ENCODE measurements around the gene ELMOD1.

The ELMOD1 gene

GRCh38 chr11:107678632-107678971, 87.7 kb downstream of the ELMOD1 start:
- no peak overlapping the region for H3K27ac ChIP-seq (replicated peaks)
- DNase-seq (ENCODE audit: low read depth in 1 of 2, low spot score in 1 of 2), result no peak
- TF ChIP-seq REST (IDR thresholded peaks at IDR 0.05; ENCODE audit: insufficient replicate concordance, low read depth), result no peak
- TF ChIP-seq, protein P1, sequence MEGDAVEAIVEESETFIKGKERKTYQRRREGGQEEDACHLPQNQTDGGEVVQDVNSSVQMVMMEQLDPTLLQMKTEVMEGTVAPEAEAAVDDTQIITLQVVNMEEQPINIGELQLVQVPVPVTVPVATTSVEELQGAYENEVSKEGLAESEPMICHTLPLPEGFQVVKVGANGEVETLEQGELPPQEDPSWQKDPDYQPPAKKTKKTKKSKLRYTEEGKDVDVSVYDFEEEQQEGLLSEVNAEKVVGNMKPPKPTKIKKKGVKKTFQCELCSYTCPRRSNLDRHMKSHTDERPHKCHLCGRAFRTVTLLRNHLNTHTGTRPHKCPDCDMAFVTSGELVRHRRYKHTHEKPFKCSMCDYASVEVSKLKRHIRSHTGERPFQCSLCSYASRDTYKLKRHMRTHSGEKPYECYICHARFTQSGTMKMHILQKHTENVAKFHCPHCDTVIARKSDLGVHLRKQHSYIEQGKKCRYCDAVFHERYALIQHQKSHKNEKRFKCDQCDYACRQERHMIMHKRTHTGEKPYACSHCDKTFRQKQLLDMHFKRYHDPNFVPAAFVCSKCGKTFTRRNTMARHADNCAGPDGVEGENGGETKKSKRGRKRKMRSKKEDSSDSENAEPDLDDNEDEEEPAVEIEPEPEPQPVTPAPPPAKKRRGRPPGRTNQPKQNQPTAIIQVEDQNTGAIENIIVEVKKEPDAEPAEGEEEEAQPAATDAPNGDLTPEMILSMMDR (IDR thresholded peaks at IDR 0.05; ENCODE audit: insufficient read depth, low read length), result no peak
- no peak for TF ChIP-seq POLR2AphosphoS5 (IDR thresholded peaks at IDR 0.05; ENCODE audit: low read depth)
- TF ChIP-seq SPI1 (IDR thresholded peaks at IDR 0.05; ENCODE audit: borderline replicate concordance, low read depth), result no peak
- TF ChIP-seq GABPA (IDR thresholded peaks at IDR 0.05; ENCODE audit: low read depth), result no peak
- H3K27me3 ChIP-seq (ENCODE audit: insufficient read depth, poor library complexity, severe bottlenecking), result no peaks in the 10 kb centered on the region
- no peak overlapping the region for H3K4me3 ChIP-seq (replicated peaks; ENCODE audit: insufficient read depth, low read length)

DNA sequence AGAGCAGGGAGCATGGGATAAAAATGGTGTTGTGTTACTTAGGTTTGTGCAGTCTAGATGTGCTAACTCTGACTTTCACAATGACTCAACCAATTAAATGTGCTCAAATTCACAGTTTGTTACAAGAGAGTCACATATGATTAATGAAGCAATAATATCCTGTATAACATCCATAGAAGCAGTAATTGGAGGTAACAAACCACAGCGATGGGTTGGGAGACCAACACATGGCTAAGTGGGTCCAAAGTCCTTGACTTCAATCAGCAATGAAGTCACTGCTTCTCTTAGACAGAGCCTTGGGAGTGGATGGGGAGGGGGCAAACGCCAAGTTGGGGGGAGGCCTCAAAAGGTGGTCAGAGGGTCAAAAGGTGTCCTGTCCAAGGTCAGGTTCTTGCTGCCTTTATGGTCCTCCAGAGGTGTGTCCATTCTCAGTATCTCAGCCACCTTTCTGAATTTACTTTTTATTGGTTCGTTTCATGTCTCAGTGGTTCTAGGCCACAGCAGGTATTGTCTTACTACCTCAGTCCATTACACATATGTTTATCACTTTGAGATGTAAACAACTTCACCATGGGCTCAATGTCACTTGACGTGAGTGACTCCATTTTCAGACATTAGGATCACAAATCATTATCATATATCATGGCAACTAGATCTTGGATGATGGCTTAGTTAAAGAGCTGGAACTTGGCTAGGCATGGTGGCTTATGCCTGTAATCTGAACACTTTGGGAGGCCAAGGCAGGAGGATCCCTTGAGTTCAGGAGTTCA, 88.5 kb downstream of the ELMOD1 start:
- H3K27me3 ChIP-seq (ENCODE audit: insufficient read depth, poor library complexity, severe bottlenecking), result no peaks in the 10 kb centered on the region
- no peak for DNase-seq (ENCODE audit: low read depth in 1 of 2, low spot score in 1 of 2)

GRCh38 chr11:107682171-107682570, 91.2 kb downstream of the ELMOD1 start:
- DNase-seq (ENCODE audit: low read depth in 1 of 2, low spot score in 1 of 2), result no peak
- TF ChIP-seq GABPA (IDR thresholded peaks at IDR 0.05; ENCODE audit: low read depth) (no peak), SPI1 (IDR thresholded peaks at IDR 0.05; ENCODE audit: borderline replicate concordance, low read depth) (peak; percentile 30; the same call in 1 of the 2 replicates)
- H3K27ac ChIP-seq (replicated peaks), result no peak overlapping the region
- H3K27me3 ChIP-seq (ENCODE audit: insufficient read depth, poor library complexity, severe bottlenecking), result no peaks in the 10 kb centered on the region
- H3K4me3 ChIP-seq (replicated peaks; ENCODE audit: insufficient read depth, low read length), result no peak overlapping the region

More for the DNA sequence above, 88.5 kb downstream of the ELMOD1 start:
- Histone ChIP-seq H3K27ac (replicated peaks) (no peak overlapping the region), H3K4me3 (replicated peaks; ENCODE audit: insufficient read depth, low read length) (no peak overlapping the region)
- no peak for TF ChIP-seq SPI1 (IDR thresholded peaks at IDR 0.05; ENCODE audit: borderline replicate concordance, low read depth)

DNA sequence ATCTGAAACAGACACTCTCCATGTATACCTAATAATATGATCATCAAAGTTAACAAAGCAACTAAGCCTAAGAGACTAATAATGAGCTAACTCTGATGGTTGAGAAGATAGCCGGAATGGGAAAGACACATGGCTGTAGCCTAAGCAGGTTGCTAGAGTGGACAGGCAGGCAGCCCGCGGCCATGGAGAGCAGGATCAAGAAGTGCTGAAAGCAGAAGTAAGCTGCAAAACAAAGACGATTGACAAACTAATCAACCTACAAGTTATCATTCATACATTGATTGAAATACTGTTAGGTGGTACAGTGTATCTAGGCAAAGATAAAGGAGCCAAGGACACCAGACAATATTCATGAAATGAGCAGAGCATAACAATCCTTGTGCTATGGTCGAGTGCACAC, 91.6 kb downstream of the ELMOD1 start:
- Histone ChIP-seq H3K27ac (replicated peaks) (no peak overlapping the region), H3K27me3 (ENCODE audit: insufficient read depth, poor library complexity, severe bottlenecking) (no peaks in the 10 kb centered on the region), H3K4me3 (replicated peaks; ENCODE audit: insufficient read depth, low read length) (no peak overlapping the region)
- DNase-seq (ENCODE audit: low read depth in 1 of 2, low spot score in 1 of 2), result no peak
- TF ChIP-seq POLR2AphosphoS5 (IDR thresholded peaks at IDR 0.05; ENCODE audit: low read depth) (no peak), SPI1 (IDR thresholded peaks at IDR 0.05; ENCODE audit: borderline replicate concordance, low read depth) (no peak), GABPA (IDR thresholded peaks at IDR 0.05; ENCODE audit: low read depth) (no peak), REST (IDR thresholded peaks at IDR 0.05; ENCODE audit: insufficient replicate concordance, low read depth) (no peak)
- TF ChIP-seq, protein P1 (IDR thresholded peaks at IDR 0.05; ENCODE audit: insufficient read depth, low read length), result no peak

DNA sequence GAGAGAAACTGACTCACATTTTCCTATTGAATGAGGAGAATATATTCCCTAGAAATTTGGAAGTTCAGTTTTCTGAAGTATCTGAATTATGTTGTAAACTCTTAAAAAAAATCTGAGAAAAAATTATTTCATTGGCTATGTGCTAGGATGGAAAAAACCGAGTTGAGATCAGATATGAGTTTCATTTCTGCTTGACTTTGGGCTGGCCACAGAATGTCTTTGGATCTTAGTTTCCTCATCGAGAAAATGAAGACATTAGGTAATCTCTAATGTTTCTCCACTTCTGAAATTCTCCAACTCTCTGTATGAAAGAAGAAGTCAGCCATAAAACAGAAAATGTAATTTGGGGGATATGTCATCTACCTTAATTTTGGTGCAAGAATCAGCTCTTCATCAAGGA, 92.1 kb downstream of the ELMOD1 start:
- DNase-seq (ENCODE audit: low read depth in 1 of 2, low spot score in 1 of 2), result no peak
- Histone ChIP-seq H3K27ac (replicated peaks) (no peak overlapping the region), H3K27me3 (ENCODE audit: insufficient read depth, poor library complexity, severe bottlenecking) (no peaks in the 10 kb centered on the region), H3K4me3 (replicated peaks; ENCODE audit: insufficient read depth, low read length) (no peak overlapping the region)
- no peak for TF ChIP-seq REST (IDR thresholded peaks at IDR 0.05; ENCODE audit: insufficient replicate concordance, low read depth)
- TF ChIP-seq SPI1 (IDR thresholded peaks at IDR 0.05; ENCODE audit: borderline replicate concordance, low read depth), result no peak
- TF ChIP-seq POLR2AphosphoS5 (IDR thresholded peaks at IDR 0.05; ENCODE audit: low read depth), result no peak
- no peak for TF ChIP-seq GABPA (IDR thresholded peaks at IDR 0.05; ENCODE audit: low read depth)
- TF ChIP-seq, protein P1 (IDR thresholded peaks at IDR 0.05; ENCODE audit: insufficient read depth, low read length), result no peak
